HG03045 (cell line): ENCODE measurements around the gene SEMA5B.

Experiments used
- ATAC-seq: cut with Tn5 transposase; IDR thresholded peaks from one replicate; pipeline ENCODE4 v1.9.1; 2021; ENCODE audit warnings: mild to moderate bottlenecking, moderate library complexity; ENCODE audit not compliant: unreplicated experiment

Gene SEMA5B

GRCh38 chr3:123025642-123026521, 1.7 kb downstream of the SEMA5B start:
- ATAC-seq = no peak

DNA sequence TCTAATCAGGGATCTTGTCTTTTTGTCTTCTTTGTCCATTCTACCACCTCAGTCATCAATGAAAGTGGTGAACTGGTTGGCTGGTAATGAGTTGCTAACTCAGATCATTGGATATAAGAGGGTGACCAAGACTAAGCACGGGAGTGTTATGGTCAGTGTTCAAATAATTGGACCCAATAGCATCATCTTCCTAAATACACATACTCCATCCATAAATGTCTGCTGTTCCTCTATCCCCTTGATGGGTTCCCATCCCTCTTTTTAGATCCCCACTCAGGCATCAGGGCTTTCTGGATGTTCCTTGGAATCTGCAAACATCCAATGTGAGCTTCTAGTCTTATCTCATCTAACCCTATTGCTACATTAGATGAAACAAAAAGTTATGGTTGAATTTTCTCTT, 3.5 kb downstream of the SEMA5B start:
- no peak for ATAC-seq

DNA sequence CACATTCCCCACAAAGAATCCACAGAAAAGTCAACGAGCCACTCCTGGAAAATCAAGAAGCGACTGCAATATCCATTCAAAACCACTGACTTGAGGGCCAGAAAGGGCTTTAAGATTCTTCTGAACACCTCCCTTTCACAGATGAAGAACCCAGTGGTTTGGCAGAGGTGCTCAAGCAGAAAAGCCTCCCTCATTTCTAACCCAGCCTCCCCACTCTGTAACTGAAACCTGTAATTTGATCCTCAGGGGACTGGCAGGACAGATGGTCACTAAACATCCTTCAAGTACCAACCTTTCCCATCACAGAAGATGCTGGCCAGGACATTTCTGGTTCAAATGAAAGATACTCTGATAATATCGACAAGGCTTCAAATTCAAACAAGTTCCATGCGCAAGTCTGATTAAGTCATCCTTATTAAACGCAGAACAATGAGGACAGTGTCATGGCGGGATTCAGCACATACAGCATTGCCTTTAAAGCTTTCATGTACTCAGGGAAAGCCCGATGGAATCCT, 5.5 kb downstream of the SEMA5B start:
- no peak for ATAC-seq

DNA sequence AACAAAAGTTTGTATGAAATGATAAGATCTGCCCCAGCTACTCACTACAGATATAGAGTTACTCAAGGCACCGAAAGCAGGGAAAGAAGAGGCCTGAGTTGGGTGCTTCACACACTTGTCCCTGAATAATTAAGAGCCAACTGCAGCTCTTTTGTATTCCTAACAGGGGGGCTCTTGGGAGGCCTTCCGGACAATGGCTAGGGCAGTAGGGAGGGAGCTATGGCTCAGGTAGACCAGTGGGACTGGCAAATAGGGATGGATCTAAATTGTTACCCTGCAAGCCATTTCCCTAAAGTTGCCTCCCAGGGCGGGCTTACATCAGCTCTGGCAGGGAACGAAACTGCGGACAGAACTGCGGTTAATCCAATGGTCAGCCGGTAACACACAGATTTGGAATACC, 6.2 kb downstream of the SEMA5B start:
- ATAC-seq = no peak

DNA sequence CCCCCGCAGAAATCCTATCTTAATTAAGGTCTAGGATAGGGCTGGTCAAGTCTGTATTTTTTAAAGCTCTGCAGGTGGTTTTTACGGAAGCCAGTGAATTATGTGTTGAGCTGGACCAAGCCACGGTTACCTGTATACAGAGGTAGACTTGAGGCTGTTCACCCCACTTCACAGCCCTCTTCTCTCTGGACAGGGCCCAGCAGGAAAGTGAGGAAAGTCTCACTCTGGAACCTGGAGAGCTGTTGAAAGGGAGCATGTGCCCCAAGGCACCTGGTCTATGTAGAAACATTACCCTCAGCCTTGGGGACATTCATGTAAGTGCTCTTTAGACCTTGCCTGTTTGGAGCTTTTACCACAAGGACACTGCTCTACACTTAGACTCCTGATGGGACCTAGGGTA, 6.9 kb downstream of the SEMA5B start:
- ATAC-seq = no peak

DNA sequence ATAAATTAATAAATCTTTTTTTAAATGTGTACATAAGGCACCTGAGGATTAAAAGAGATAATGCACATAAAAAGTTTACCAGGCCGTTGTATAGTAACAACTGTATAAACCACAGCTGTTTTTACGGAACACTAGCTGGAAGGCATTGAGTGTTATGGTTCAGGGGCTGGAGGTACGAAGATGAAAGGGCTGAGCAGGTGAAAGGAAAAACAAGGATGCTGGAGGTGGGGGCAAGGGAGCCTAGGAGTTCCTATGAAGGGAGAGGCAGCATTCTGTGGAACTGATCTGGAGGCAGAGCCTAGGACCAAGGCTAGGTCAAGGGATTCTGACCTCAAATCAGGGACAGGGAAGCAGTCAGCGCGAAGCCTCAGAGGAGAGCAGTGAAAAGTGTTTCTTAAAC, 8.0 kb downstream of the SEMA5B start:
- ATAC-seq = no peak

GRCh38 chr3:123019161-123019560, 8.4 kb downstream of the SEMA5B start:
- ATAC-seq = no peak

- ATAC-seq = no peak
Measured at GRCh38 chr3:123018683-123019082, 8.9 kb downstream of the SEMA5B start.

DNA sequence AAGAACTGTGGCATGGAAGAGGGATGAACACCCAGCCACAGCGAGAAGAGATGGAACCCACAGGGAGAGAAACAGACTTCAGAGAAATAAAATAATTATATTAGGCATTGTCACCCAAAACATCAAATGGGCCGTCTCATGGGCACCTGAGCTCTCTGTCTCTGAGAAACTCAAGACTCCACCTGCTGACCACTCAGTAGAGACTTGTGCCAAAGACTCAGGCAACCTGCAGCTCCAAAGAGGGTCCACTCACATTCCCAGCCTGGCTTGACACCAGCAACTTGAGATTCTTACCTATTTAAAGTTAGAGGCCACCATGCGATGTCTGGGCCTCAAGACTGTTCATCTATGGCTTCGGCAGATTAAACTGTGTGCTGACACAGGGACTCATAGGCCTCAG, 12.0 kb downstream of the SEMA5B start:
- ATAC-seq = no peak

DNA sequence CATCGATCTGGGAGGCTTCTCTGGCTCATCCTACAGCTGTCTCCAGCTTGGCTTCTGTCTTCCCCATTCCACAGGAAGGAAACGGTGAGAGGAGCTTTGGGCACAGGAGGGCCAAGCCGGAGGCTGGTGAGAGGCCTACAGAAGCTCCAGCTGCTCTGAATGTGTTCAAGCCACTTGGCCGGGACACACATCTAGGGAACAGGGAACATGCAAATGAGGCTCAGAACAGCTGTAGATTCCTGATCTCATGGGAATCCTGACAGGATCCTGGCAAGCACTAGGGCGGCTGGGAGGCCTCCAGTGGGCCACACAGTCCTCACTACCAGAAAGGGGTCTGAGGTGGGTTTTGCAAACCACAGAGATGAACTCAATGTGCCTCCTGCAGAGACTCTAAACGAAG, 13.7 kb downstream of the SEMA5B start:
- ATAC-seq = no peak

GRCh38 chr3:123012652-123013051, 14.9 kb downstream of the SEMA5B start:
- ATAC-seq = no peak

GRCh38 chr3:123011447-123011846, 16.1 kb downstream of the SEMA5B start:
- no peak for ATAC-seq

GRCh38 chr3:123008840-123009239, 18.7 kb downstream of the SEMA5B start:
- no peak for ATAC-seq

DNA sequence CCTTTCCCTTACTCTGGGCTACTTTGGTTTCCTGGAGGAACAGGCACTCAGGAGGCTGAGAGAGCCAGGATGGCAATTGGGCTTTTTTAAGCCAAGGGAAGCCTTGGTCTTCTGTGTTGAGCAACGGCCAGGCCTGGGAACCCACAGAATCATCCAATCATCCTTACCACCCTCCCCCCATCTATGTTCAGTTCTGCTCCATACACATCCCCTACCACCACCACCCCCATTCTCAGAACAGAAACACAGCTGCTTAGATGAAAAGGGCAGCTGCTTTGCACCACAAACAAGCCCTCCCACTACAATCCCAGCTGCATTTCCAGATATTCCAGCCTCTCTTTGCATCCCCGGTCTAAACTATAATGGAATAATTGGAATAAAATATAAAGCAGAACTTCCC, 21.0 kb downstream of the SEMA5B start:
- no peak for ATAC-seq

DNA sequence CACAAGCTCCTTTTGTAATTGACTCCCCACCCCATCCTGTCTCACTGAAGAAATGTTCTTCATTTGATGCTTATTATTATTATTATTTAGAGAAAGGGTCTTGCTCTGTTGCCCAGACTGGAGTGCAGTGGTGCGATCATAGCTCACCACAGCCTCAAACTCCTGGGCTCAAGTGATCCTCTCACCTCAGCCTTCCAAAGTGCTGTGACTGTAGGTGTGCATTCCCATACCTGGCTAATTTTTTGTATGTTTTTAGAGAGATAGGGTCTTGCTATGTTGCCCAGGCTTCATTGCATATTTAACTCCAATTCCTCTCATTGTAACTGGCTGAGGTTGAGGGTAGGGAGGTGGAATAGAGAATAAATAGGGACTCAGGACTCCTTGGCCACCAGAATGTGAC, 22.3 kb downstream of the SEMA5B start:
- ATAC-seq = no peak

- ATAC-seq = no peak
Measured at GRCh38 chr3:123004201-123004918, 23.2 kb downstream of the SEMA5B start.

- ATAC-seq = no peak
Measured at GRCh38 chr3:123002749-123003497, 24.6 kb downstream of the SEMA5B start.

GRCh38 chr3:123002100-123002748, 25.3 kb downstream of the SEMA5B start:
- ATAC-seq = no peak

GRCh38 chr3:122998856-122999255, 28.7 kb downstream of the SEMA5B start:
- ATAC-seq = no peak

DNA sequence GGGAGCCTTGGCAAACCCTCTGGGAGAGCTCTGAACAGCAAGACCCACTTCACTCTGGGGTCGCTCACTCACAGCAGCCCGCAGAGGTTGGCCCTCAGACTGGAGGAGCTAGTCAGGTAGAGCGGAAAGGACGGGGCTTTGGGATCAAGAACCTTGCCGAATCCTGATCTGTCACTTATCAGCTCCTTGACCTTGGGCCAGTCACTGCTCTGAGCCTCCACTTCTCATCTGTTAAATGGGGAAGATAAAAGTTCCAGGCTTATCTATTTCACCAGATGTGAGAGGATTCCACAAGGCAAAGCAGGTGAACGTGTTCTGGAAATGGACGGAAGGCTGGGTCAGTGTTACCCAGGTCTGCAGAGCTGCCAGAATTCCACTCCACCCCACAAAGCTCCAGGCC, 29.4 kb downstream of the SEMA5B start:
- no peak for ATAC-seq

- ATAC-seq = no peak
Measured at GRCh38 chr3:122996038-122996580, 31.5 kb downstream of the SEMA5B start.
